ENCODE results near the gene C2orf68.
A peak's percentile ranks its signal among the peaks of the same experiment; 100 is the strongest.
"Not testable (repeated sequence)": the region's sequence is repeated elsewhere in the genome, so short reads cannot be mapped to it uniquely, and the experiment has no call there.

C2orf68 gene

GRCh38 chr2:85611705-85612587 lies at the start of gene C2orf68:
Gene C2orf68 (minus strand): TSS chr2:85612066. CDS start chr2:85611984, 82 bp downstream.
- peak; percentile 95 for DNase-seq (ENCODE audit: low spot score)

GRCh38 chr2:85661139-85661858 lies 49.4 kb upstream of the C2orf68 start:
- no peak for DNase-seq (ENCODE audit: low spot score)

- no peak for DNase-seq (ENCODE audit: low spot score)
Observed at GRCh38 chr2:85660725-85661124, 48.9 kb upstream of the C2orf68 start.

GRCh38 chr2:85660301-85660700 lies 48.4 kb upstream of the C2orf68 start:
- DNase-seq (ENCODE audit: low spot score) = not testable (repeated sequence)

DNA sequence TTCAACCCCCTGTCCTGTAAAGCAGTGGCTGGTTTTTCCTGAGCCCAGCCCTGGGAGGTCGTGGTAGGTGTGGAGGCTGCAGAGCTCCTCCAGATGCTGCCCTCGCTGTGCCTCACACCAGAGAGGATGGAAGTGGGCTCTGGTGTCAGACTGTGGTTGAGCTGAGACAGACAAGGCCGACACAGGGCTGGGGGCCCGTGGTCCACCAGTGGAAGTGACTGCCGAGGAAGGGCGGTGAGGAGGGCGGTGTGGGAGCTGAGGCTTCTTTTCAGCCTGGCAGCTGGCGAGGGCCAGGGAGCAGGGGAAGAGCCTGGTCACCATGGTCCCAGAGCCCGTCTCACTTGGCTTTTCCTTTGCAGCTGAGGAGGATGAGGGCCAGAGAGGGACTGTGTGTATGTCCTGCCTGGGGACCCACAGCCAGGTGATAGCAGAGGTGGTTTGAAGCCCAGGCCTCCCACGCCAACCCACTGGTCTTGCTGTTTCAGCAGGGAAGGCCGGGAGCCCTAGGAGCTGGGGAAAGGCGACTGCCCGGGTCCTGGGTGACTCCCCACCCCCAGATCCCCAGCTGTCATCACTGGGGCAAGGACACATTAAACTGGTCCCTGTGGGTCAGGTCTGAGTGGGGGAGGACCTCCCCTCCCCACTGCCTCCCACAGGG lies 47.6 kb upstream of the C2orf68 start:
- DNase-seq (ENCODE audit: low spot score) = no peak

- DNase-seq (ENCODE audit: low spot score) = not testable (repeated sequence)
Observed at GRCh38 chr2:85657399-85657798, 45.5 kb upstream of the C2orf68 start.

- no peak for DNase-seq (ENCODE audit: low spot score)
Observed at GRCh38 chr2:85656468-85656867, 44.6 kb upstream of the C2orf68 start.

GRCh38 chr2:85655961-85656417 lies 44.1 kb upstream of the C2orf68 start:
- DNase-seq (ENCODE audit: low spot score) = peak; percentile 83

DNA sequence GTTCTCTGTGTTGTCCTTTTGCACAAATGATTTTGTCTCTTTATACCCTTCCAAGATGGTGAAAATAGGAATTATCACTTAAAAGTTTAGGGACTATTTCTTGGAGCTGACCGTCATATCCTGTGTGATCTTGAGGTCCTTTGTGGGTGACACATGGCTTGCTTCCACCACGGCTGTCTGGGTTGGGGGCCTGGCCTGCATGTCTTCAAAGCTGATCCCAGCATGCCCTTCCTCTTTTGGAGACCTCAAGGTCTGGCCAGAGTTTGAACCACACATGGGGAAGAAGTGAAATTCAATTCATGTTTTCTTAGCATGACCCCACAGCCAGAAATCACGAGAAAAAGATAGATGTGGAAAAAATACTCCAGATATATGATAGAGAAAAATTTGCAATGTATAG lies 42.1 kb upstream of the C2orf68 start:
- no peak for DNase-seq (ENCODE audit: low spot score)

DNA sequence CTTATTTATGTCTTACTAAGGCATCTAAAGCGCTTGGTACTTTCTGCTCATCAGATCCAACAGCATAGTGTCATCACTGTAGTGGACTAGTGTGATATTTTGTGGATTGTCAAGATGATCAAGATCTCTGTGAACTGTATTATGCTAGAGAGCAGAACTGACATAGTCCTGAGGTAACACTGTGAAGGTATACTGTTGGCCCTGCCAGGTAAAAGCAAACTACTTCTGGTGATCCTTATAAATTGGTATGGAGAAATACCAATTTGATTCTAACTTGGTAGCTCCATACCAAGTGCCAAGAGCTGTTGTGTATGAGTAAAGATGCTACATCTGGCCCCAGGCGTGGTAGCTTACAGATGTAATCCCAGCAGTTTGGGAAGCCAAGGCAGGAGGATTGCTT lies 40.2 kb upstream of the C2orf68 start:
- no peak for DNase-seq (ENCODE audit: low spot score)

- DNase-seq (ENCODE audit: low spot score) = no peak
Observed at GRCh38 chr2:85651097-85651496, 39.2 kb upstream of the C2orf68 start.

GRCh38 chr2:85650456-85650855 lies 38.6 kb upstream of the C2orf68 start:
- DNase-seq (ENCODE audit: low spot score) = no peak

- peak; percentile 41 for DNase-seq (ENCODE audit: low spot score)
Observed at GRCh38 chr2:85649201-85650190, 37.6 kb upstream of the C2orf68 start.

GRCh38 chr2:85648619-85649018 lies 36.8 kb upstream of the C2orf68 start:
- DNase-seq (ENCODE audit: low spot score) = peak; percentile 75

DNA sequence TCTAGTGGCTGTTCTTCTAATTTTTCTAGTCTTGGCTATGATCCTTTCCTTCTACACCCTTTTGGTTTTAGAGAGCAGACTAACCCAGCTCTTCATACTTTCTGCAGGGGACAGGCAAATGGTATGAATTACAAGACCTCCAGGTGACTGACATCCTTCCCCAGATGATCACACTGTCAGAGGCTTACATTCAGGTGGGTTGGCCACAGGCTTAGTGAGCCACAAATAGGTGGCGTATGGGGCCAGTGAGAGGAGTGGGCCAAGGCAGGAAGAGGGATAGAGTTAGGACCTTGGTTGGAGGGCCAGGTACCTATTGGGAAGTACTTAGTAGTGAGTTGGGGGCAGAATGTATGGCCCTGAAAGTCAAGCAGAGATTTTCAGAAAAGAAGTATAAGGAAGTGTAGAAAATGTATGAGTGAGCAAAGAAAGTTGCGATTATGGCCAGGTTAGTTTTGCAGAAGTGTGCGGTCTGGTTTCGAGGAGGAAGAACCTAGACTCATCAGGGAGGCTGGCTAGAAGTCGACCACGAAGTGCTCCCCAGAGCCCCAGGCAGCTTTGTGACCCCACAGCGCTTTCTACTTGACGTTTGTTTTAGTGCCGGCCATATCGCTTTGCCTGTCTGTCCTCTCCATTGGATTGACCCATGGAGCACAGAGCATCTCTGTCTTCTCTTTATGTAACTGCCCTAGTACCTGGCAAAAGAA lies 36.1 kb upstream of the C2orf68 start:
- DNase-seq (ENCODE audit: low spot score) = no peak

- DNase-seq (ENCODE audit: low spot score) = no peak
Observed at GRCh38 chr2:85646166-85646565, 34.3 kb upstream of the C2orf68 start.

DNA sequence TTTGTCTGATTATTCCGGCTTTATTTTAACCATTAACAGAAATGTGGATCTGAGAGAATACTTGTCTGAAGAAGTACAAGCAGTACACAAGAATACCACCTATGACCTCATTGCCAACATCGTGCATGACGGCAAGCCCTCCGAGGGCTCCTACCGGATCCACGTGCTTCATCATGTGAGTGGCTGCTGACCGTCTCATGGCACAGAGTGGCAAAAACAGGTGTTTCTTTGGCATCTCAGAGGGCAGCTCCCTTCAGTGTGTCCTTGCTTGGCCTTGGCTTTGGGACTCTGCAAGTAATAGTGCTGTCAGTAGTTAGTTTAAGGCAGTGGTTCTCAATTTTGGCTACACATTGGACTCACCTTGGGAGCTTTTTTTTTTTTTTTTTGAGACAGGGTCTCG lies 33.0 kb upstream of the C2orf68 start:
- no peak for DNase-seq (ENCODE audit: low spot score)

- DNase-seq (ENCODE audit: low spot score) = no peak
Observed at GRCh38 chr2:85642725-85643124, 30.9 kb upstream of the C2orf68 start.

DNA sequence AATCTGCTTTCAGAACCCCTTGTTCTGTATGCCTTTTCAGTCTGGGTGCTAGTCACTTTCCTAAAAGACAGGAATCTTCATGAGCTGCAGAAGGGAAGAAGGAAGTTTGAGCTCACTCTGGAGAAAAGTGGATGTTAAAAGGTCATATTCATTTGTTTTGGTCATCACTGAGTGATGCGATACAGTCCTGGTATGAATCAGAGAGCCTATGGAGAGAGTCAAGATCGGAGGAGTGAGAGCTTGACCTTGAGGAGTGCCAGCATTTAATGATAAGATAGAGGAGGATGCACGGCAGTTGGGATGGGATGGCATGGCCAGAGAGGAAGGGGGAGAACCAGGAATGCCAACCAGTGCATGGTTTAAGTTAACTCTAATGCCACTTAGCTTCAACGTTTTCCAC lies 23.8 kb upstream of the C2orf68 start:
- DNase-seq (ENCODE audit: low spot score) = no peak

DNA sequence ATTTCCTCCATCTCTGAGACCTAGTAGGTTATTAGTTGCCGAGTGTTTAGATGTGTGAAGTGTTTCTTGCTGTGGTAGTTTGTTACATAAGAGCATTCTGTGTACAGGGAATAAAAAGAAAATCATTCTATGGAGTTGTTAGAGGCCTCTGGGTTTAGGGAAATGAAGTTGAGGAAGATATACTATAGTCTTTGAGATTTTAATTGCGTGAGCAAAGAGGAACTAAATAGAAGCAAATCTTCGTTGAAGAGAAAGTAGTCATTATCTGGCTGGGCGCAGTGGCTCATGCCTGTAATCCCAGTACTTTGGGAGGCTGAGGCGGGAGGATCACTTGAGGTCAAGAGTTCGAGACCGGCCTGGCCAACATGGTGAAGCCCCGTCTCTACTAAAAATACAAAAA lies 23.1 kb upstream of the C2orf68 start:
- DNase-seq (ENCODE audit: low spot score) = no peak

- DNase-seq (ENCODE audit: low spot score) = no peak
Observed at GRCh38 chr2:85631316-85631715, 19.4 kb upstream of the C2orf68 start.

All from AG20443 (cell line).